GM12892 (cell line): Measurements from ENCODE around the gene FREM1.

Experiments
- POLR2A ChIP-seq: IDR thresholded peaks from 2 replicates; pipeline ENCODE4 v1.6.1; 2011; ENCODE audit warnings: low read depth, low read length, control low read depth
- POLR2AphosphoS5 ChIP-seq: IDR thresholded peaks from 2 replicates; pipeline ENCODE4 v1.6.1; 2011; ENCODE audit warnings: low read depth, low read length, control low read depth
- TAF1 ChIP-seq: IDR thresholded peaks from 2 replicates; pipeline ENCODE4 v1.6.1; 2011; ENCODE audit warnings: low read depth, mild to moderate bottlenecking, control low read depth, low read length, borderline replicate concordance

DNA sequence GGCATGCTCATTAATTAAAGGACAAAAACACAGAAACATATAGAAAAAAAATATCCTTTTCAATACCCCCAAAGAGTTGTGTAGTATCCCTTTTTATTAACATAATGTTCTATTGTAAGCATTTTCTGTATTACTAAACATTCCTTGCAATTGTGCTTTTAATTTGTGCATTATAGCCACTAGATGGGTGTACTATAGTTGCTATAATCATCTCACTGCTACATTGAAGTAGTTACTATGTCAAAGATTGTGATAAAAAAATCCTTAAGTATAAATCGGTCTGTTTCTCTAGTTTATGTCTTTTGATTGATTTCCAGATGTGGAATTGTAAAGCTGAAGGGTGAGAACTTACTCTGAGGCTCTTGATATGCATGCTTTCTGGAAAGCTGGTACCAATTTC, 21.4 kb downstream of the FREM1 start:
- no peak for TF ChIP-seq TAF1
- TF ChIP-seq POLR2AphosphoS5 = no peak
- TF ChIP-seq POLR2A = no peak
